GM23338 (cell line): ENCODE measurements around the gene COL2A1. TPM values are rescaled to one million over a fixed set of nuclear protein-coding genes. Genes with fewer than 3 reads are reported as not detected.

Source experiments
- ATAC-seq: fragments of 200-7000 bp; cut with Tn5 transposase; 3 replicates; pipeline ENCODE4 v1.9.1; 2020
- DNase-seq: peaks from one replicate; pipeline ENCODE4 v3.0.0-alpha.2; 2015; ENCODE audit warnings: low spot score
- H2AFZ ChIP-seq: fragments of 200-600 bp; sonication (generic); 2 replicates; pipeline ENCODE4 v1.8.0; 2016; ENCODE audit warnings: antibody characterized with exemption, mild to moderate bottlenecking, moderate library complexity
- H3F3A ChIP-seq: fragments of 200-600 bp; sonication (generic); replicated peaks from 2 replicates; pipeline ENCODE4 v1.8.0; 2017; ENCODE audit warnings: antibody characterized with exemption, mixed run types, low read depth
- H3K27ac ChIP-seq: fragments of 200-600 bp; sonication (generic); 2 replicates; pipeline ENCODE4 v1.6.1; 2016; ENCODE audit warnings: low read depth
- H3K27me3 ChIP-seq: fragments of 200-600 bp; sonication (generic); 2 replicates; pipeline ENCODE4 v1.8.0; 2016; ENCODE audit warnings: mild to moderate bottlenecking, mixed run types, moderate library complexity; ENCODE audit not compliant: insufficient read depth
- H3K36me3 ChIP-seq: fragments of 200-600 bp; sonication (generic); 2 replicates; pipeline ENCODE4 v1.8.0; 2016; ENCODE audit warnings: mild to moderate bottlenecking; ENCODE audit not compliant: insufficient read depth
- H3K4me1 ChIP-seq: fragments of 200-600 bp; sonication (generic); 2 replicates; pipeline ENCODE4 v1.8.0; 2016; ENCODE audit warnings: mild to moderate bottlenecking, moderate library complexity; ENCODE audit not compliant: insufficient read depth
- H3K4me2 ChIP-seq: fragments of 200-600 bp; sonication (generic); 2 replicates; pipeline ENCODE4 v1.7.1; 2017; ENCODE audit warnings: mixed run types
- H3K4me3 ChIP-seq: fragments of 200-600 bp; sonication (generic); 2 replicates; pipeline ENCODE4 v1.6.1; 2016; ENCODE audit warnings: mixed run types
- H3K79me2 ChIP-seq: fragments of 200-600 bp; sonication (generic); replicated peaks from 2 replicates; pipeline ENCODE4 v1.8.0; 2017; ENCODE audit warnings: mild to moderate bottlenecking; ENCODE audit not compliant: insufficient read depth
- H3K9me2 ChIP-seq: fragments of 200-600 bp; sonication (generic); 2 replicates; pipeline ENCODE4 v1.8.0; 2017; ENCODE audit not compliant: insufficient read depth
- H4K20me1 ChIP-seq: fragments of 200-600 bp; sonication (generic); replicated peaks from 2 replicates; pipeline ENCODE4 v1.8.0; 2017; ENCODE audit warnings: mild to moderate bottlenecking; ENCODE audit not compliant: insufficient read depth
- H3K27ac Mint-ChIP-seq: 2 replicates; pipeline ENCODE4 v1.8.0; 2020; ENCODE audit warnings: inconsistent platforms, mild to moderate bottlenecking, moderate library complexity, mixed read lengths
- H3K27me3 Mint-ChIP-seq: 3 replicates; pipeline ENCODE4 v1.8.0; 2022; ENCODE audit warnings: low read depth, mild to moderate bottlenecking, moderate library complexity, mixed read lengths, inconsistent platforms; ENCODE audit not compliant: insufficient read depth, poor library complexity
- H3K36me3 Mint-ChIP-seq: 3 replicates; pipeline ENCODE4 v1.8.0; 2021; ENCODE audit warnings: low read depth, mild to moderate bottlenecking, inconsistent platforms, moderate library complexity, mixed read lengths
- H3K4me1 Mint-ChIP-seq: 3 replicates; pipeline ENCODE4 v1.8.0; 2020; ENCODE audit warnings: mild to moderate bottlenecking, inconsistent platforms, mixed read lengths
- H3K4me3 Mint-ChIP-seq: 3 replicates; pipeline ENCODE4 v1.8.0; 2021; ENCODE audit warnings: moderate library complexity, mild to moderate bottlenecking, inconsistent platforms, mixed read lengths
- H3K9me3 Mint-ChIP-seq: 3 replicates; pipeline ENCODE4 v1.8.0; 2020; ENCODE audit warnings: moderate library complexity, mild to moderate bottlenecking, inconsistent platforms, mixed read lengths
- CTCF ChIP-seq, 2 experiments: fragments of 200-600 bp in 1 of 2; sonication (generic) in 1 of 2; conservative IDR thresholded peaks; 2 replicates each; pipeline versions ENCODE4 v1.5.1 to v1.6.1; 2016 to 2017; ENCODE audit warnings: antibody characterized with exemption in 2 of 2, low read depth in 2 of 2, mild to moderate bottlenecking in 2 of 2, moderate library complexity in 1 of 2
- JUNB ChIP-seq: IDR thresholded peaks from one replicate; pipeline ENCODE4 v1.6.1; 2016; ENCODE audit warnings: antibody characterized with exemption; ENCODE audit not compliant: unreplicated experiment
- ZNF331 ChIP-seq: fragments of 250-450 bp; sonication (Bioruptor Pico); IDR thresholded peaks from 2 replicates; pipeline ENCODE4 v1.5.0; 2020; ENCODE audit warnings: low read depth, mild to moderate bottlenecking, moderate library complexity
- polyA plus RNA-seq: library from polyadenylated mRNA; unstranded; fragments of >200 nt; fragmentation: Nextera tagmentation; extraction: Ambion mirVana; gene quantifications from 2 replicates; pipeline ENCODE4 v1.2.1, GENCODE V29; 2016
- total RNA-seq: library from RNA; depleted of rRNA; stranded (reverse); fragments of >200 nt; shearing (Covaris generic); gene quantifications from 2 replicates; pipeline ENCODE4 v1.2.3, GENCODE V29; 2014; rRNA removed
- TF ChIP-seq, protein P1 (sequence below): IDR thresholded peaks from one replicate; pipeline ENCODE4 v1.6.1; 2018; ENCODE audit warnings: antibody characterized with exemption; ENCODE audit not compliant: unreplicated experiment

The COL2A1 gene
- total and polyA plus RNA-seq, 2 experiments from 2014 or later = 7.0 to 24.6 TPM

DNA sequence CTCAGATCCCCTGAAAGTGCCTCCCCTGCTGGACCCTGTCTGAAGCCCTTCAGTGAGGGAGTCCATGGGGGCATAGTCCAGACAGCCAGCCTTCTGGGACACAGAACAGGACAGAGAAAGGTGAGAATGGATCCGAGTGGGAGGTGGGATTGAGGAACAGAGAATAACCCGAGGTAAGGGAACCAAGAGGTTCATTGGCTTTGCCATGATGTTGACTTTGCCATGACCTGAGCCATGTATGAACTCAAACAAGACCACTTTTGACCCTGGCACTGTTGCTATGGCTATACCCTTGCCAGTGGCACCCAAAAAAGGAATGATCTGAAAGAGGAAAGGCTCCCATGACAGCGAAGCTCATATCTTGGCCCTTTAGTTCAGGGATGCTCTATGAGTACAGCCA is 76.9 kb downstream of the COL2A1 start:
- Histone ChIP-seq H3K4me1 (no peaks in the 10 kb centered on the region), H3K9me2 (0 out of 2 replicates have a peak, but pooled peaks cover 8% of the 10 kb centered on the region), H3F3A (no peaks in the 10 kb centered on the region), H3K4me2 (no peak overlapping the region), H3K27ac (no peak overlapping the region), H3K36me3 (no peaks in the 10 kb centered on the region), H3K27me3 (no peaks in the 10 kb centered on the region), H2AFZ (no peak overlapping the region), H3K79me2 (no peaks in the 10 kb centered on the region), H3K4me3 (no peak overlapping the region), H4K20me1 (no peaks in the 10 kb centered on the region)
- ATAC-seq (no peak), DNase-seq (no peak)
- Mint-ChIP-seq H3K27ac (no peak overlapping the region), H3K27me3 (peaks cover 4% of the 10 kb centered on the region), H3K9me3 (no peaks in the 10 kb centered on the region), H3K36me3 (no peaks in the 10 kb centered on the region), H3K4me3 (no peak overlapping the region), H3K4me1 (no peaks in the 10 kb centered on the region; the same call in 2 of the 3 replicates)
- TF ChIP-seq, protein P1, sequence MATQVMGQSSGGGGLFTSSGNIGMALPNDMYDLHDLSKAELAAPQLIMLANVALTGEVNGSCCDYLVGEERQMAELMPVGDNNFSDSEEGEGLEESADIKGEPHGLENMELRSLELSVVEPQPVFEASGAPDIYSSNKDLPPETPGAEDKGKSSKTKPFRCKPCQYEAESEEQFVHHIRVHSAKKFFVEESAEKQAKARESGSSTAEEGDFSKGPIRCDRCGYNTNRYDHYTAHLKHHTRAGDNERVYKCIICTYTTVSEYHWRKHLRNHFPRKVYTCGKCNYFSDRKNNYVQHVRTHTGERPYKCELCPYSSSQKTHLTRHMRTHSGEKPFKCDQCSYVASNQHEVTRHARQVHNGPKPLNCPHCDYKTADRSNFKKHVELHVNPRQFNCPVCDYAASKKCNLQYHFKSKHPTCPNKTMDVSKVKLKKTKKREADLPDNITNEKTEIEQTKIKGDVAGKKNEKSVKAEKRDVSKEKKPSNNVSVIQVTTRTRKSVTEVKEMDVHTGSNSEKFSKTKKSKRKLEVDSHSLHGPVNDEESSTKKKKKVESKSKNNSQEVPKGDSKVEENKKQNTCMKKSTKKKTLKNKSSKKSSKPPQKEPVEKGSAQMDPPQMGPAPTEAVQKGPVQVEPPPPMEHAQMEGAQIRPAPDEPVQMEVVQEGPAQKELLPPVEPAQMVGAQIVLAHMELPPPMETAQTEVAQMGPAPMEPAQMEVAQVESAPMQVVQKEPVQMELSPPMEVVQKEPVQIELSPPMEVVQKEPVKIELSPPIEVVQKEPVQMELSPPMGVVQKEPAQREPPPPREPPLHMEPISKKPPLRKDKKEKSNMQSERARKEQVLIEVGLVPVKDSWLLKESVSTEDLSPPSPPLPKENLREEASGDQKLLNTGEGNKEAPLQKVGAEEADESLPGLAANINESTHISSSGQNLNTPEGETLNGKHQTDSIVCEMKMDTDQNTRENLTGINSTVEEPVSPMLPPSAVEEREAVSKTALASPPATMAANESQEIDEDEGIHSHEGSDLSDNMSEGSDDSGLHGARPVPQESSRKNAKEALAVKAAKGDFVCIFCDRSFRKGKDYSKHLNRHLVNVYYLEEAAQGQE = no peak
- TF ChIP-seq CTCF (conservative IDR thresholded peaks at IDR 0.05; ENCODE audit: low read depth in 2 of 2) (no peak), ZNF331 (no peak), JUNB (no peak)

Other genes starting within 250 kb of the COL2A1 start
- 10.4 and 11.8 TPM in 2 replicates for gene RAPGEF3, start 245.6 kb downstream of the COL2A1 start, total RNA-seq
- 2.3 and 3.0 TPM in 2 replicates for gene RAPGEF3, start 245.6 kb downstream of the COL2A1 start, polyA plus RNA-seq
- gene SLC48A1, start 231.2 kb downstream of the COL2A1 start, total RNA-seq = 9.0 and 16.8 TPM in 2 replicates
- 5.8 TPM in 2 replicates for gene SLC48A1, start 231.2 kb downstream of the COL2A1 start, polyA plus RNA-seq
- 55.1 and 60.1 TPM in 2 replicates for gene HDAC7, start 184.6 kb downstream of the COL2A1 start, total RNA-seq
- 37.3 and 41.3 TPM in 2 replicates for gene HDAC7, start 184.6 kb downstream of the COL2A1 start, polyA plus RNA-seq
- 1.1 and 1.4 TPM in 2 replicates for gene VDR, start 99.5 kb downstream of the COL2A1 start, total RNA-seq
- gene VDR, start 99.5 kb downstream of the COL2A1 start, polyA plus RNA-seq = 0.35 and 0.37 TPM in 2 replicates
- 53.4 and 83.7 TPM in 2 replicates for gene TMEM106C, start 40.9 kb downstream of the COL2A1 start, total RNA-seq
- gene TMEM106C, start 40.9 kb downstream of the COL2A1 start, polyA plus RNA-seq = 37.3 and 43.5 TPM in 2 replicates
- gene SENP1, start 101.6 kb upstream of the COL2A1 start, total RNA-seq = 23.7 and 27.7 TPM in 2 replicates
- 7.6 and 8.6 TPM in 2 replicates for gene SENP1, start 101.6 kb upstream of the COL2A1 start, polyA plus RNA-seq
- gene PFKM, start 114.9 kb upstream of the COL2A1 start, total RNA-seq = 78.6 and 82.5 TPM in 2 replicates
- 47.2 and 52.4 TPM in 2 replicates for gene PFKM, start 114.9 kb upstream of the COL2A1 start, polyA plus RNA-seq
- 5.4 and 8.4 TPM in 2 replicates for gene ASB8, start 153.0 kb upstream of the COL2A1 start, total RNA-seq
- gene ASB8, start 153.0 kb upstream of the COL2A1 start, polyA plus RNA-seq = 5.4 and 6.4 TPM in 2 replicates
- 2.8 and 3.7 TPM in 2 replicates for gene CCDC184, start 179.2 kb upstream of the COL2A1 start, total RNA-seq
- 1.8 and 2.8 TPM in 2 replicates for gene CCDC184, start 179.2 kb upstream of the COL2A1 start, polyA plus RNA-seq
- gene OR10AD1, start 198.8 kb upstream of the COL2A1 start, total RNA-seq = not detected in 2 replicates
- 0.17 TPM in 1 of 2 replicates, not detected in the other for gene OR10AD1, start 198.8 kb upstream of the COL2A1 start, polyA plus RNA-seq